ENCODE data around the gene UBE2D2.

Gene UBE2D2

GRCh38 chr5:139648205-139649081 is 87.3 kb downstream of the UBE2D2 start, which contains the start of gene CXXC5:
TSS of gene CXXC5 (plus strand) at chr5:139648349. CDS start at chr5:139680524, 32,175 bp downstream.
- no peak for DNase-seq

GRCh38 chr5:139649082-139649991 is 88.2 kb downstream of the UBE2D2 start:
- no peak for DNase-seq

- no peak for DNase-seq
These were observed 89.0 kb downstream of the UBE2D2 start for GRCh38 chr5:139650031-139650688.

- no peak for DNase-seq
These were observed 89.5 kb downstream of the UBE2D2 start for GRCh38 chr5:139650689-139651042.

- DNase-seq = no peak
These were observed 90.1 kb downstream of the UBE2D2 start for GRCh38 chr5:139651043-139651834.

GRCh38 chr5:139651853-139652787 is 91.0 kb downstream of the UBE2D2 start:
- DNase-seq = no peak

- no peak for DNase-seq
These were observed 91.7 kb downstream of the UBE2D2 start for GRCh38 chr5:139652788-139653241.

GRCh38 chr5:139653616-139654015 is 92.5 kb downstream of the UBE2D2 start:
- no peak for DNase-seq

GRCh38 chr5:139654464-139654863 is 93.3 kb downstream of the UBE2D2 start:
- no peak for DNase-seq

GRCh38 chr5:139654871-139655491 is 93.8 kb downstream of the UBE2D2 start:
- DNase-seq = no peak

GRCh38 chr5:139655727-139656271 is 94.7 kb downstream of the UBE2D2 start:
- no peak for DNase-seq

- no peak for DNase-seq
These were observed 96.5 kb downstream of the UBE2D2 start for GRCh38 chr5:139657363-139658321.

- no peak for DNase-seq
These were observed 97.4 kb downstream of the UBE2D2 start for GRCh38 chr5:139658501-139658927.

GRCh38 chr5:139658928-139659667 is 98.0 kb downstream of the UBE2D2 start:
- no peak for DNase-seq

- no peak for DNase-seq
These were observed 98.6 kb downstream of the UBE2D2 start for GRCh38 chr5:139659695-139660101.

- DNase-seq = no peak
These were observed 99.2 kb downstream of the UBE2D2 start for GRCh38 chr5:139660105-139660922.

Data from stimulated activated CD4-positive, alpha-beta T cell treated with anti-CD3 and anti-CD28 coated beads, Interleukin-2, amount 100 ng/mL, for 48 hours (primary cell).